ENCODE data around the gene TPM1.

TPM1 gene

GRCh38 chr15:63043335-63044076 lies 959 bp downstream of the TPM1 start:
- DNase-seq, result peak; percentile 9

DNA sequence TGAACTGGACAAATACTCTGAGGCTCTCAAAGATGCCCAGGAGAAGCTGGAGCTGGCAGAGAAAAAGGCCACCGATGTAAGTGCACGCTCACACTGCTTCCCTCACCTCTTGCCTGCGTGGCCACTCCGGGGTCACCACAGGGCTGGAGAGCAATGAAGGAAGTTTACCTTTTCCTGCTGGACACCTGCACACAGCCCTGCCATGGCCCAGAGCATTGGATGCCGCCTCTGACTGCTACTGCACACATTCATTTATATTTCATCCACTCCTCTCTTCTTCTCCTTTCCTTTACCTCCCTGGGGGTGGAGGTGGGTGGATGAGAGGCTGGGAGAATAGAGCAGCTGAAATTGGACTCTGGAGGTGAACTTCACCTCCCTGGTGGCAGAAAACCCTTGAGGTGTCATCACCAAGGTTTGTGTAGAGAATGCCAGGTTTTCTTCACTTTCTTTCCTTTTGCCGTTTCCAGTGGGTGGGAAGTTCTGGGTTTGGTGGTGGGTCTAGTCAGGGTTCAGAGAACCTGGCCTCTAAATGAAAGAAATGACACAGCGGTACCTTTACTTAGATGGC lies 1.6 kb downstream of the TPM1 start:
- no peak for DNase-seq

DNA sequence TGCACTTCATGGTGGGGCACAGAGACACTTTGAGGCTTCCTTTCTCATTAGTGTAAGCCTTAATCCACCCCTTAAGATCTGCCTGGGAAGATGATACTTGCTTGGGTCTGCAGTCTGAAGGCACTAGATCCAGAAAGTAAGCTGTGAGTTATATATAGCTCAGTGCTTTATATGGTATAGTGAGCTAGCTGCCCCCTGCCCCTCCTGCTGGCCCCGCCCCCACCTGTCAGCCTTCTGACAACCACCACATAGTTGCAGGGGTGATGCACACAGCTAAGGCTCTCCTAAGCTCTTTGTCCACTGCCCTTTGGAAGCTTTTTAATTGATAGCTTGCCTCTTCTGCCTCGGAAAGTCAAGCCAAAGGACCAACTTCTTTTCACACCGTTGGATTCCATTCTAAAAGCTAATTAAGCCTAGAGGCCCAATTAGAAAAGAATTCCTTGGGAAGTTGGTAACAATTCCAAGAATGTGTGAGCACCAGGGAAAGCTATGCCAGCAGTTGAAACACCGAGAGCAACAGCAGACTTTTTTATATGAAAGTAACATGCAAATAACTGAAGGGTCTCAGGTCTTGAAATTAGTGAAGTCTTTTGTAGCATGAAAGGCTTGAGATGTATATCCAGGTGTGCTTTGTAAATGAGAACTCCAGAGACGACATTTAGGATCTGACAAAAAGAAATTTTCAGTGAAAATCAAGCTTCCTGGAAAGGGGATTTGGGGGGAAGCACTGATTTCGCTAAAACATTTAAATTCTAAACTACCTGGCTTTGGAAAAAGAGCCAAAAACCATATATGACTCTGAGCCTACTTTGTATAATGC lies 2.3 kb downstream of the TPM1 start:
- no peak for DNase-seq

DNA sequence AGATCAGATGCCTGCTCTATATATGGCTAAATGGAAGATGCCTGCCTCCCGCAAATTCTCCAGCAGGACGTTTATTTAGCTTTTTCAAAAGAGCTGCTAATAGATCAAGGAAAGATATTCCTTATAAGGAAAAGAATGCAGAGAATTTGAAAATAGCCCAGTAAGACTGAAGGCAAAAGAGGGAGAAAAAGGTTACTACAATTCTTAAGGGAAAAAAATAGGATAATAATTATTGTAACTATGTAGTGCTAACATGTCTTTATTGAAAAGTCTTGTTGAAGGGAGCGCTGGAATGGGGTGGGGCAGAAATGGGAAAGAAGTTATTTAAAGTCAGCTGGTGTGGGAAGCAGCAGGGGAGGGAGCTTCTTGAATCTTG lies 2.9 kb downstream of the TPM1 start:
- DNase-seq, result no peak

DNA sequence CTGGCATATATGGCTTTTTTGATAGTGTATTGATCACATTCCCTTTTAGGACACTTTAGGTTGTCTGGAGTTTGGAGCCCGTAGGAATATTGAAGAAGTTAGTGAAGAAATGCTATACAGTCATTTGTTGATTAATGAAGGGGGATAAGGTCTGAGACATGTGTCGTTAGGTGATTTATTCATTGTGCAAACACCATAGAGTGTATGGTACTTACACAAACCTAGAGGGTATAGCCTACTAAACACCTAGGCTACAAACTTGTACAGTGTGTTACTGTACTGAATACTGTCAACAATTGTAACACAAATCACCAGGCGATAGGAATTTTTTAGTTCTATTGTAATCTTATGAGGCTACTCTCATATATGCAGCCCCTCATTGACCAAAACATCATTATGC lies 3.3 kb downstream of the TPM1 start:
- DNase-seq, result no peak

GRCh38 chr15:63046917-63047760 lies 4.6 kb downstream of the TPM1 start:
- no peak for DNase-seq

- no peak for DNase-seq
These were observed 5.2 kb downstream of the TPM1 start for GRCh38 chr15:63047792-63048114.

DNA sequence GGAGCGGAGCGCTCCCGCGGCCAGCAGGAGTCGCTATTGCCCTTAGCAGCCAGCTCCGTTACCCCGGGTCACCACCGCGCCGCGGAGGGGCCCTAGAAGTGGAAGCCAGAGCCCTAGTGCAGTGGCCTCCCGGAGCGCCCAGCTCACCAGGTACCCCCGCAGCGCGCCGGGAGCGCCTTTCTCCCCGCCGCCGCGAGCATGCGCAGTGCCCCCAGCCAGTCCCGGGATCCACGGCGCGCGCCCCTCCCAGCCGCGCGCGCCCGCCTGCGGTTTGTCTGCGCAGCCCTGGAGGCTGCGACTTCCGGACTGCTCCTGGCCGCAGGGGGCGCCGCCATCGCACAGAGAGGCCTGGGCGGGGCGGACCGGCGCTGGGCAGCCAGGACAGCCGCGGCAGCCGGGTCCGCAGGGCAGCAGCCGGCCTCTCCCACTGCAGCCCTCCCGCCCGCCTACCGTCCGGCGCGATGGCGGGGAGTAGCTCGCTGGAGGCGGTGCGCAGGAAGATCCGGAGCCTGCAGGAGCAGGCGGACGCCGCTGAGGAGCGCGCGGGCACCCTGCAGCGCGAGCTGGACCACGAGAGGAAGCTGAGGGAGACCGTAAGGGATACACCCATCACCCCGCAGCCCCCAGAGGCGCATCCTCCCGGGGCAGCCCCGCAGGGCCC lies 5.7 kb downstream of the TPM1 start:
- peak; percentile 92 for DNase-seq

DNA sequence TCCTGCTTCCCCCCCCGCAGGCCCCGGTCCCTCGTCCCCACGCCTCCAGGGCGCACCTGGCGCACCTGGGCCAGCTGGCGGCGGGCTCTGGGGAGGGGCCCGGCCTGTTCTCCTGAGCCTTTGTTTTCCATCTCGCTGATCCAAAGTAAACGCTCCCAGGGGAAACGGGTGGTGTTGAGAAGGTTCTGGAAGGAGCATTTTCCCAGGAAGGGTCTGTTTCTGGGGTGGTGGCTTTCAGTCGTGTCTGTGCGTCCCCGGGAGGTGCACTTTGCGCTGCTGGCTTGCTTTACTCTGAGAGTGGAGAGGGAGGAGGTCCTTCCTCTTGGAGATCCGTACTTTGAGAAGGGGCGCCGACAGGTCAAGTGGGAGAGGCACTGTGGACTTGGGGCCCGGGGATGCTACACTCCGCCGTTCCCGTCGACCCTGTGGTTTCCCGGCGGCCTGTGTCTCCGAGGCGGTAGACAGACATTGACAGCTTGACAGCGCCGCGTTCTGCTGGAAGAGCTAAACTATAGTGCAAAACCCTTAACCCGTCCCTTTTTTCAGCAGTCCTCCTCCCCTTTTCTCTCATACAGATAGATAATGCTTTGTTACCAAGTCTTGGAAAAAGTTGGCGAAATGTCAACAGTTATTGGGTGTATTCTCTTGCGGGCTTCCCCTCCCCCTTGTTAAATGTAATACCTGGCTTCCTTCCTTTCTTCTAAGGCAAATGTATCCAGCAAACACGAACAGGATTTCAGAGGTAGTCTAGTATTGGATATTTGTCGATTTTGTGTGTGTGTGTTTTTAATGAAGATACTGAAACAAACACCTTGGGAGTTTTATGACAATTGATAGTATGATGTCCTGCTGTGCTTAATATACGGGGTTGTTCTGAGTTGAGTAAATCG lies 6.5 kb downstream of the TPM1 start:
- DNase-seq, result peak; percentile 74

GRCh38 chr15:63049783-63050371 lies 7.3 kb downstream of the TPM1 start:
- no peak for DNase-seq

GRCh38 chr15:63050731-63051155 lies 8.2 kb downstream of the TPM1 start:
- no peak for DNase-seq

DNA sequence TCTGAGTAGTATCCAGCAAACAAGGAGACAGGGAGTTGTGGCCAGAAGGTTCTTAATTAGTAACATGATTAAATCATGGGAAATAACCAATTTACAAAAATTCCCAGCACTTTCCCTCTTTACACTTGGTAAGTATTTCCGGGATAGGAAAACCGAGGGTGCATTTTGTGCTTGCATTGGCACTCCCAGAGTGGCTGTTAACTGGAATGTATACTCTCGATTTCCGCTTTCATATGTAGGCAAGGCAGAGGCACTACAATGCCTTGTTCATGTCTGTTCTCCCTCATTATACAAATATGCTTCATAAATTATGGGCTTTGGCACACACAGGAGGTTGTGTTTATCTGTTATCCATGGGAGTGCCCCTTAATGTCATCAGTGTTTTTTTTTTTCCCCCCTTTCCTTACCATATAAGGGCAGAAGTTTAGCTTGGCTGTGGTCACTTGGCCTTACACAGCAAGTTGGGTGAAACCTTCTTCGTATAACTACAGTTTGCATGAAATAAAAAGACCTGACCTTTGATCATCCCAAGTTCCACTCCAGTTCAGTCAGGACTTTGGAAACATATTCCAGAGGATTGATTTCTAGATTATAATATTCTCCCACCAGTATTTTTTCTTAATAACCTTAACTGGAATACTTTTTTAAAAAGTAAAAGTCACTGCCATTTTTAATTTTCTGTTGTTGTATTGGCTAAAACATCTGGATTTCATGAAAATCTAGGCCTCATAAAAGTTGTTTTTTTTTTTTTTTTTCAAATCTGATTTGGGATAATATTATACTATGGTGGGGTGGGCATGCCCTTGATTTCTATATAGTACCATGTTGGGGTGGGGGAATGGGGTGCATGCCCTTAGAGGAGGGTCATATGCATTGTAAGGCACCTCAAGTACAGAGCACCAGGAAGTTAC lies 8.9 kb downstream of the TPM1 start:
- DNase-seq, result peak; percentile 6

GRCh38 chr15:63052077-63052841 lies 9.7 kb downstream of the TPM1 start:
- DNase-seq, result no peak

DNA sequence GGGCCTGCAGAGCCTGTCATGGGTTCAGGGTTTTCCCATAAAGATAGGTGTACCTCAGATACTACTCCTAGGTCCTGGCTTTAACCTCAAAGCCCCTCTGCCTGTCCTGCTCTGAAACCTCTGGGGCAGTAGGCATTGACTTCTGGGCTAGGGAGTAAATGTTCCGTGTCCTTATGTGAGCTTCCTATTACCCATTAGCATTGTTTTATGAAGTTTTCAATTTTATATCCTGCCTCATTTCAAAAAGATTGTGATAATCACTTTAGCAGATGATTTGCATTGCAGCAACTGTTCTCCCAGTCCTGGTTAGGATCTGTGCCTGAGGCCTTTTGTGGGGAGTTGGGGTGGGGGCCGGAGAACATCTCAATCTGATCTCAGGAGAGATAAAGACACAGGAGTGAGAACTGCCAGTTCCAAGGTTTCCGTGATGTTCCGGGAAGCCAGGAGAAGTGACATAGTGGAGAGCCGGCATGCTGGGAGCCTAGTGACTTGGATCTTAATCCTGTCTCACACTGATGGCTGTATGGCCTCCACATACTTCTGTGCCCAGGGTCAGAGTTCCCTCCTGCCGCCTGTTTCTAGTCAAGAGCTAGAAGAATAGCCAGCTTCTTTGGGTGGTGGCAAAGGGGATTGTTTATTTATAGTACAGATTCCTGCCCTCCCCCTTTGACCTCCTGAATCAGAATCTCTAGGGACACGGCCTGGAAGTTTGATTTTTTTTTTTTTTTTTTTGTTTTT lies 10.6 kb downstream of the TPM1 start:
- no peak for DNase-seq

DNA sequence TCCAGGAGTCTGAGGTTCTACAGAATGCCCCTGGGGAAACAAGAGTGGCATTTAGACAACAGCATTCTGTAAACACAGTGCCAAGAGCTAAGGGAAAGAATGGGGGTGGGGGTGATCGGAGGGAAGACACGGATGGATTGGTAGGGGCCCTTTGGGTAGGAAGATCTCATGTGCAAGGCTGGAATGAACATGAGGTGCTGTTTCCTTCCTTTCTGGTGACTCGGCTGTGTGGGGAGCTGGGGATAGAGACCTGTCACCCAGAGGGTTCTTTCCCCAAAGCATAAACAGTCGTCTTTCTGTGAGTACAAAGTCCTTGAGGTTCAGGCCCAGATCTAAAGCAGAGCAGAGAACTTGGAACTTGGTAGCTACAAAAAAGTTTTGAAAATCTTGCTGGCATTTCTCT lies 11.7 kb downstream of the TPM1 start:
- no peak for DNase-seq

GRCh38 chr15:63054985-63055384 lies 12.4 kb downstream of the TPM1 start:
- DNase-seq, result no peak

DNA sequence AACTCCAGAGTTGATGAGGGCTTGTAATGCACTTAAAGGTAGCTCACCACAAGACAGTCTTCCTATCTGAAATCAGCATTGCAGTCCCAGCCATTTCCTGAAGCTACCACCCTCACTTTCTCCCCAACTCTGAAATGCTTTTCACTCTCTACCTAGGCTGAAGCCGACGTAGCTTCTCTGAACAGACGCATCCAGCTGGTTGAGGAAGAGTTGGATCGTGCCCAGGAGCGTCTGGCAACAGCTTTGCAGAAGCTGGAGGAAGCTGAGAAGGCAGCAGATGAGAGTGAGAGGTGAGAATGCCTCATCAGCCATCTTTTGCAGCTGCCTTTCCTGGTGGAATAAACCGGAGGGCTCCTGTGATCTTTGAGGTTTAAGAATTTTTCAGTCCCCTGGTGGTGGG lies 14.3 kb downstream of the TPM1 start:
- no peak for DNase-seq

Data from NCI-H1105 (cell line).